Measurements from ENCODE around the gene LIN7B.
"Not testable (repeated sequence)": the region's sequence is repeated elsewhere in the genome, so short reads cannot be mapped to it uniquely, and the experiment has no call there.

Gene LIN7B

GRCh38 chr19:49141352-49141751, 27.2 kb downstream of the LIN7B start:
- DNase-seq (ENCODE audit: insufficient read length, low spot score) (no peak), FAIRE-seq (no peak)
- TF ChIP-seq POLR2A (IDR thresholded peaks at IDR 0.05; ENCODE audit: low read depth, low read length) (no peak), POU2F2 (IDR thresholded peaks at IDR 0.05; ENCODE audit: low read depth, low read length) (no peak), TAF1 (IDR thresholded peaks at IDR 0.05; ENCODE audit: low read depth, low read length) (no peak), SPI1 (IDR thresholded peaks at IDR 0.05; ENCODE audit: low read depth, low read length) (no peak)

GRCh38 chr19:49142866-49143335, 28.7 kb downstream of the LIN7B start:
- FAIRE-seq (no peak), DNase-seq (ENCODE audit: insufficient read length, low spot score) (no peak)
- TF ChIP-seq POLR2AphosphoS5 (IDR thresholded peaks at IDR 0.05; ENCODE audit: low read depth, low read length) (no peak), PAX5 (IDR thresholded peaks at IDR 0.05; ENCODE audit: insufficient read depth, low read length, severe bottlenecking) (no peak), SPI1 (IDR thresholded peaks at IDR 0.05; ENCODE audit: low read depth, low read length) (no peak), TAF1 (IDR thresholded peaks at IDR 0.05; ENCODE audit: low read depth, low read length) (no peak), POLR2A (IDR thresholded peaks at IDR 0.05; ENCODE audit: low read depth, low read length) (no peak), POU2F2 (IDR thresholded peaks at IDR 0.05; ENCODE audit: low read depth, low read length) (no peak)

- peak; percentile 59 for FAIRE-seq
- DNase-seq (ENCODE audit: insufficient read length, low spot score): peak; percentile 72
- TF ChIP-seq POU2F2 (IDR thresholded peaks at IDR 0.05; ENCODE audit: low read depth, low read length) (no peak), TAF1 (IDR thresholded peaks at IDR 0.05; ENCODE audit: low read depth, low read length) (no peak)
Measured at GRCh38 chr19:49145573-49146407, 31.6 kb downstream of the LIN7B start.

GRCh38 chr19:49146408-49146770, 32.2 kb downstream of the LIN7B start:
- not testable (repeated sequence) for FAIRE-seq; DNase-seq (ENCODE audit: insufficient read length, low spot score)

- no peak for DNase-seq (ENCODE audit: insufficient read length, low spot score)
- TF ChIP-seq SPI1 (IDR thresholded peaks at IDR 0.05; ENCODE audit: low read depth, low read length): no peak
- TF ChIP-seq POU2F2 (IDR thresholded peaks at IDR 0.05; ENCODE audit: low read depth, low read length): no peak
- TF ChIP-seq POLR2A (IDR thresholded peaks at IDR 0.05; ENCODE audit: low read depth, low read length): no peak
- no peak for FAIRE-seq
Measured at GRCh38 chr19:49148044-49148682, 34.0 kb downstream of the LIN7B start.

- FAIRE-seq (no peak), DNase-seq (ENCODE audit: insufficient read length, low spot score) (peak; percentile 70)
- no peak for TF ChIP-seq POLR2A (IDR thresholded peaks at IDR 0.05; ENCODE audit: low read depth, low read length)
- no peak for TF ChIP-seq POLR2AphosphoS5 (IDR thresholded peaks at IDR 0.05; ENCODE audit: low read depth, low read length)
- no peak for TF ChIP-seq PAX5 (IDR thresholded peaks at IDR 0.05; ENCODE audit: insufficient read depth, low read length, severe bottlenecking)
- TF ChIP-seq SPI1 (IDR thresholded peaks at IDR 0.05; ENCODE audit: low read depth, low read length): no peak
- no peak for TF ChIP-seq TAF1 (IDR thresholded peaks at IDR 0.05; ENCODE audit: low read depth, low read length)
- no peak for TF ChIP-seq POU2F2 (IDR thresholded peaks at IDR 0.05; ENCODE audit: low read depth, low read length)
Measured at GRCh38 chr19:49148784-49149651, 34.8 kb downstream of the LIN7B start.

- FAIRE-seq (no peak), DNase-seq (ENCODE audit: insufficient read length, low spot score) (no peak)
- TF ChIP-seq PAX5 (IDR thresholded peaks at IDR 0.05; ENCODE audit: insufficient read depth, low read length, severe bottlenecking) (no peak), POLR2A (IDR thresholded peaks at IDR 0.05; ENCODE audit: low read depth, low read length) (no peak), POLR2AphosphoS5 (IDR thresholded peaks at IDR 0.05; ENCODE audit: low read depth, low read length) (no peak), POU2F2 (IDR thresholded peaks at IDR 0.05; ENCODE audit: low read depth, low read length) (no peak), TAF1 (IDR thresholded peaks at IDR 0.05; ENCODE audit: low read depth, low read length) (no peak), SPI1 (IDR thresholded peaks at IDR 0.05; ENCODE audit: low read depth, low read length) (no peak)
Measured at GRCh38 chr19:49149652-49150105, 35.5 kb downstream of the LIN7B start.

- FAIRE-seq (no peak), DNase-seq (ENCODE audit: insufficient read length, low spot score) (peak; percentile 58)
- TF ChIP-seq SPI1 (IDR thresholded peaks at IDR 0.05; ENCODE audit: low read depth, low read length) (no peak), PAX5 (IDR thresholded peaks at IDR 0.05; ENCODE audit: insufficient read depth, low read length, severe bottlenecking) (no peak), POLR2AphosphoS5 (IDR thresholded peaks at IDR 0.05; ENCODE audit: low read depth, low read length) (no peak), TAF1 (IDR thresholded peaks at IDR 0.05; ENCODE audit: low read depth, low read length) (no peak), POU2F2 (IDR thresholded peaks at IDR 0.05; ENCODE audit: low read depth, low read length) (no peak), POLR2A (IDR thresholded peaks at IDR 0.05; ENCODE audit: low read depth, low read length) (no peak)
Measured at GRCh38 chr19:49150106-49150943, 36.2 kb downstream of the LIN7B start.

GRCh38 chr19:49150944-49151243, 36.7 kb downstream of the LIN7B start:
- DNase-seq (ENCODE audit: insufficient read length, low spot score) (no peak), FAIRE-seq (no peak)
- no peak for TF ChIP-seq POU2F2 (IDR thresholded peaks at IDR 0.05; ENCODE audit: low read depth, low read length)
- no peak for TF ChIP-seq TAF1 (IDR thresholded peaks at IDR 0.05; ENCODE audit: low read depth, low read length)
- TF ChIP-seq PAX5 (IDR thresholded peaks at IDR 0.05; ENCODE audit: insufficient read depth, low read length, severe bottlenecking): no peak
- no peak for TF ChIP-seq POLR2AphosphoS5 (IDR thresholded peaks at IDR 0.05; ENCODE audit: low read depth, low read length)
- TF ChIP-seq SPI1 (IDR thresholded peaks at IDR 0.05; ENCODE audit: low read depth, low read length): no peak

All from GM12891 (cell line).